Measurements from ENCODE around the gene MAT1A. TPM values are rescaled to one million over a fixed set of nuclear protein-coding genes. Genes with fewer than 3 reads are reported as not detected.
A peak's percentile ranks its signal among the peaks of the same experiment; 100 is the strongest.
"Not testable (repeated sequence)": the region's sequence is repeated elsewhere in the genome, so short reads cannot be mapped to it uniquely, and the experiment has no call there.

The MAT1A gene
- total and polyA plus RNA-seq, 2 donors from 2014 or later: 1.1 to 2.9 TPM

DNA sequence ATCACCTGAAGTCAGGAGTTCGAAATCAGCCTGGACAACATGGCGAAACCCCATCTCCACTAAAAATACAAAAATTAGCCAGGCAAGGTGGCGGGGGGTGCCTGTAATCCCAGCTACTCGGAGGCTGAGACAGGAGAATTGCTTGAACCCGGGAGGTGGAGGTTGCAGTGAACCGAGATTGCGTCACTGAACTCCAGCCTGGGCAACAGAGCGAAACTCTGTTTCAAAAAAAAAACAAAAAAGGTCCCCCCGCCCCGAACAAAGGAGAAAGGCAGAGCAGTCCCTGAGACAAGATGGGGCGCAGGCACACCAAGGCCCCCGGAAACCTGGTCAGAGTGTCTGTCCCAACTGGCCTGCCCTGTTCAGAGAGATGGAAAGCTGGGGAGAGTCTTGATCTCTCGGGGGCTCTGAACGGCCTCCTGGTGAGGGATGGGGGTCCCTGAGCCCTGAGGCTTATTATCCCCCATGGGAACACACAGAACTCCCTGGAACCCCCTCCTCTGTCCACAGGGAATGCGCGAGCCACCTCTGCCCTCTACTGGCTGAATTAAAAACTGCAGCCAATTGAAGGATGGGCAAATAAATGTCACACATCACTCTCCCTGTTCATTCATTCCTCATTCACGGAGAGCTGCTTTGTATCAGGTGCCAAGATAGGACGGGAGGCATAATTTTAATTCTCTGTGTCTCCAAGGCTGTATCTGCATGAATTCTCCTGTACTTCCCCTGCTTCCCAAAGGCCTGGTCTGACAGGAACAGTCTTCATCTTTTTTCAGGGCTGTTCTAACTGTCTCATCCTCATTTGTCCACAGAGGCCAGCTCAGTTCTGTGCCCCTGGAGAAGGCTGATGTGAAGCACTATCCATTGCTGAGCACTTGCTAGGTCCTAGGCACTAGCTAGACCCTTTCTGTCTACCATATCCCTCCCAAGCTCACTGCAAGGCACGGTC is 28.9 kb downstream of the MAT1A start:
- FAIRE-seq: no peak
- TF ChIP-seq, protein P1, sequence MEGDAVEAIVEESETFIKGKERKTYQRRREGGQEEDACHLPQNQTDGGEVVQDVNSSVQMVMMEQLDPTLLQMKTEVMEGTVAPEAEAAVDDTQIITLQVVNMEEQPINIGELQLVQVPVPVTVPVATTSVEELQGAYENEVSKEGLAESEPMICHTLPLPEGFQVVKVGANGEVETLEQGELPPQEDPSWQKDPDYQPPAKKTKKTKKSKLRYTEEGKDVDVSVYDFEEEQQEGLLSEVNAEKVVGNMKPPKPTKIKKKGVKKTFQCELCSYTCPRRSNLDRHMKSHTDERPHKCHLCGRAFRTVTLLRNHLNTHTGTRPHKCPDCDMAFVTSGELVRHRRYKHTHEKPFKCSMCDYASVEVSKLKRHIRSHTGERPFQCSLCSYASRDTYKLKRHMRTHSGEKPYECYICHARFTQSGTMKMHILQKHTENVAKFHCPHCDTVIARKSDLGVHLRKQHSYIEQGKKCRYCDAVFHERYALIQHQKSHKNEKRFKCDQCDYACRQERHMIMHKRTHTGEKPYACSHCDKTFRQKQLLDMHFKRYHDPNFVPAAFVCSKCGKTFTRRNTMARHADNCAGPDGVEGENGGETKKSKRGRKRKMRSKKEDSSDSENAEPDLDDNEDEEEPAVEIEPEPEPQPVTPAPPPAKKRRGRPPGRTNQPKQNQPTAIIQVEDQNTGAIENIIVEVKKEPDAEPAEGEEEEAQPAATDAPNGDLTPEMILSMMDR (IDR thresholded peaks at IDR 0.05; ENCODE audit: borderline replicate concordance, extremely low read depth, insufficient read depth): peak; percentile 80

DNA sequence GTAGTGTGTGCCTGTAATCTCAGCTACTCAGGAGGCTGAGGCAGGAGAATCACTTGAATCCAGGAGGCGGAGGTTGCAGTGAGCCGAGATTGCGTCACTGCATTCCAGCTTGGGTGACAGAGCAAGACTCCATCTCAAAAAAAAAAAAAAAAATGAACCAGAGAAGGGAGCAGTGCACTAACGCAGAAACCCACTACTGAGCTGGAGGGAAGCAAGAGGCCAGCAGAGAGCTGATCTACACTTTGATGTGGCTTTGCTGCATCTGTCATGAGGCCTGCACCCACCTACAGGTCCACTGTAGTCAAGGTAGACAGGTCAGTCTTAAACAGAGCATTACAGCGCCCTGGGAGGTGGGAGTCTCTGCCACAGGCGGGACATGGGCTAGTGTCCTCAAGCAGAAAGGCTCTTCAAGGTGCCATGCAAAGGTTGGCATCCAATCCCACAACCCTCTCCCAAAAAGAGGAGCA is 30.0 kb downstream of the MAT1A start:
- H3K9ac ChIP-seq (ENCODE audit: low read length in 3 of 3): no peak overlapping the region
- no peak overlapping the region for H3K27ac ChIP-seq (ENCODE audit: low read depth in 2 of 2, low read length in 2 of 2)
- H3K36me3 ChIP-seq (ENCODE audit: control insufficient read depth in 2 of 3, insufficient read depth in 3 of 3, low read length in 3 of 3): no peaks in the 10 kb centered on the region
- no peak overlapping the region for H3K4me3 ChIP-seq (ENCODE audit: low read length in 3 of 3)
- FAIRE-seq: no peak
- intact Hi-C loops (cut with DNase I): no loop called here
- TF ChIP-seq, protein P1 (IDR thresholded peaks at IDR 0.05; ENCODE audit: borderline replicate concordance, extremely low read depth, insufficient read depth): no peak
- DNase-seq: peak in 1 of 5 donors; percentile 18
- no peaks in the 10 kb centered on the region for H3K4me1 ChIP-seq (ENCODE audit: control insufficient read depth in 2 of 3, insufficient read depth in 2 of 3, low read depth in 1 of 3, low read length in 3 of 3)
- H3K9me3 ChIP-seq (ENCODE audit: control insufficient read depth in 2 of 3, insufficient read depth in 1 of 3, low read length in 3 of 3): no peaks in the 10 kb centered on the region
- no peaks in the 10 kb centered on the region for H3K27me3 ChIP-seq (ENCODE audit: control insufficient read depth, insufficient read depth, low read length)

More for the DNA sequence above, 28.9 kb downstream of the MAT1A start:
- Histone ChIP-seq H3K27me3 (ENCODE audit: control insufficient read depth, insufficient read depth, low read length) (no peaks in the 10 kb centered on the region), H3K9ac (ENCODE audit: low read length in 3 of 3) (no peak overlapping the region), H3K36me3 (ENCODE audit: control insufficient read depth in 2 of 3, insufficient read depth in 3 of 3, low read length in 3 of 3) (no peaks in the 10 kb centered on the region), H3K4me1 (ENCODE audit: control insufficient read depth in 2 of 3, insufficient read depth in 2 of 3, low read depth in 1 of 3, low read length in 3 of 3) (no peaks in the 10 kb centered on the region), H3K27ac (ENCODE audit: low read depth in 2 of 2, low read length in 2 of 2) (no peak overlapping the region), H3K9me3 (ENCODE audit: control insufficient read depth in 2 of 3, insufficient read depth in 1 of 3, low read length in 3 of 3) (no peaks in the 10 kb centered on the region), H3K4me3 (ENCODE audit: low read length in 3 of 3) (no peak overlapping the region)
- intact Hi-C loops (cut with DNase I): no loop called here
- peak in 3 of 5 donors; percentile 33 to 56 (median 45) for DNase-seq

DNA sequence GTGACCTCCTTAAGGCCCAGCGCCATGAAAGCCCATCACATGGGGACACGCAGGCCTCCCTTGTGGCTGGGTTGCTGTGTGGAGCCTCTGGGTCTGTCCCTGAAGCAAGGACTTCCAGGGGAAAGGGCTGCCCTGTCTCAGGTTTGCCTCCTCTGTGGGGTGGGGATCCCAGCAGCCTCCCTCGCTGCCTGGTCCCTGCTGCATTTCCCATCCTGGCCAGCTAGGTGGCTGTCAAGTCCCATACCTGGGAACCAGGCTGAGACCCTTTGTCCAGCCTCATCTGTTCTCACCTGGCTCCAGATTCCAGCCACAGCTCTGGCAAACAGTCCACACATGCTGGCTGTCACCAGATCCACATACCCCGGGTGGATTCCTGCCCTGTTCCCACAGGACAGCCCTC is 32.7 kb downstream of the MAT1A start:
- H3K36me3 ChIP-seq (ENCODE audit: control insufficient read depth in 2 of 3, insufficient read depth in 3 of 3, low read length in 3 of 3); H3K27ac ChIP-seq (ENCODE audit: low read depth in 2 of 2, low read length in 2 of 2); H3K4me3 ChIP-seq (ENCODE audit: low read length in 3 of 3); H3K4me1 ChIP-seq (ENCODE audit: control insufficient read depth in 2 of 3, insufficient read depth in 2 of 3, low read depth in 1 of 3, low read length in 3 of 3); H3K9me3 ChIP-seq (ENCODE audit: control insufficient read depth in 2 of 3, insufficient read depth in 1 of 3, low read length in 3 of 3); intact Hi-C loops (cut with DNase I); H3K27me3 ChIP-seq (ENCODE audit: control insufficient read depth, insufficient read depth, low read length); FAIRE-seq; H3K9ac ChIP-seq (ENCODE audit: low read length in 3 of 3): not testable (repeated sequence)
- DNase-seq: peak in 4 of 5 donors; percentile 48 to 68 (median 54)
- TF ChIP-seq, protein P1 (IDR thresholded peaks at IDR 0.05; ENCODE audit: borderline replicate concordance, extremely low read depth, insufficient read depth): peak; percentile 53

DNA sequence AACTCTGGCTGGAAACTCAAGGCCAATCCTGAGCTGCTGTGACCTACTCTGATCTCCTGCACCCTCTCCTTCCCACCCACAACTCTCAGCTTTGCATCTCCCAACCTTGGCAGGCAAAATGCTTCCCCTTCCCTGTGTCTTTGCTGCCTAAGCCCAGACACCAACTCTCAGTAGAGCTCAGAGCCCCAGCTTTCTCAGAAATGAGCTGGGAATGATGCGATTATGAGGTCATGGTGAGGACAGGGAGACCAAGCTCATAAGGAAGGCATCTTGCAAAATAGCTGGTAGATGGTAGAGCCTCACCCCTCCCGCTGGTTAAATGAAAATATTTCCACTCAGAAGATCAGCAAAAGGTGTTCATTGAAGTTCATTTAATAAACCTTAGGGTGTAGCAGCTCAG is 34.7 kb downstream of the MAT1A start:
- H3K4me3 ChIP-seq (ENCODE audit: low read length in 3 of 3); H3K27me3 ChIP-seq (ENCODE audit: control insufficient read depth, insufficient read depth, low read length); intact Hi-C loops (cut with DNase I); H3K36me3 ChIP-seq (ENCODE audit: control insufficient read depth in 2 of 3, insufficient read depth in 3 of 3, low read length in 3 of 3); H3K9ac ChIP-seq (ENCODE audit: low read length in 3 of 3); DNase-seq; H3K4me1 ChIP-seq (ENCODE audit: control insufficient read depth in 2 of 3, insufficient read depth in 2 of 3, low read depth in 1 of 3, low read length in 3 of 3); FAIRE-seq; H3K9me3 ChIP-seq (ENCODE audit: control insufficient read depth in 2 of 3, insufficient read depth in 1 of 3, low read length in 3 of 3); H3K27ac ChIP-seq (ENCODE audit: low read depth in 2 of 2, low read length in 2 of 2): not testable (repeated sequence)

DNA sequence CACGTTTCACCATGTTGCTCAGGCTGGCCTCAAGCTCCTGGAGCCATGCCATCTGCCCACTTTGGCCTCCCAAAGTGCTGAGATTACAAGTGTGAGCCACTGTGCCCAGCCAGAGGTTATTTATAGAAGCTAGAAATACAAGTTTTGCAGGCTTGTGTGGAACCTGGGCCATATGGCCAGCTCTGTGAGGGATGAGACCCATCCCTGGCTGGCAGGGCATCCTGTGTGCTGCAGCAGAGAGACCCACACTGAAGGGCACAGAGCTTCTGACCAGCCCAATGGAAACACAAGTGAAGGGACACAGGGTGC is 35.5 kb downstream of the MAT1A start:
- H3K27ac ChIP-seq (ENCODE audit: low read depth in 2 of 2, low read length in 2 of 2); FAIRE-seq; DNase-seq; H3K9ac ChIP-seq (ENCODE audit: low read length in 3 of 3); H3K36me3 ChIP-seq (ENCODE audit: control insufficient read depth in 2 of 3, insufficient read depth in 3 of 3, low read length in 3 of 3); H3K4me3 ChIP-seq (ENCODE audit: low read length in 3 of 3); H3K4me1 ChIP-seq (ENCODE audit: control insufficient read depth in 2 of 3, insufficient read depth in 2 of 3, low read depth in 1 of 3, low read length in 3 of 3); H3K27me3 ChIP-seq (ENCODE audit: control insufficient read depth, insufficient read depth, low read length); intact Hi-C loops (cut with DNase I); H3K9me3 ChIP-seq (ENCODE audit: control insufficient read depth in 2 of 3, insufficient read depth in 1 of 3, low read length in 3 of 3): not testable (repeated sequence)

Data from kidney (tissue), 14 donors.